HL-60 (cell line): Measurements from ENCODE around the gene ATMIN.

Source experiments
- GABPA ChIP-seq: IDR thresholded peaks from 2 replicates; pipeline ENCODE4 v1.6.1; 2012; ENCODE audit warnings: low read depth
- TF ChIP-seq, protein P1 (sequence below): IDR thresholded peaks from one replicate; pipeline ENCODE4 v1.5.1; 2011; ENCODE audit warnings: low read length, control low read depth, inconsistent platforms; ENCODE audit not compliant: insufficient read depth
- TF ChIP-seq, protein P2 (sequence below): IDR thresholded peaks from 2 replicates; pipeline ENCODE4 v1.6.1; 2012; ENCODE audit warnings: low read depth; ENCODE audit not compliant: insufficient replicate concordance

DNA sequence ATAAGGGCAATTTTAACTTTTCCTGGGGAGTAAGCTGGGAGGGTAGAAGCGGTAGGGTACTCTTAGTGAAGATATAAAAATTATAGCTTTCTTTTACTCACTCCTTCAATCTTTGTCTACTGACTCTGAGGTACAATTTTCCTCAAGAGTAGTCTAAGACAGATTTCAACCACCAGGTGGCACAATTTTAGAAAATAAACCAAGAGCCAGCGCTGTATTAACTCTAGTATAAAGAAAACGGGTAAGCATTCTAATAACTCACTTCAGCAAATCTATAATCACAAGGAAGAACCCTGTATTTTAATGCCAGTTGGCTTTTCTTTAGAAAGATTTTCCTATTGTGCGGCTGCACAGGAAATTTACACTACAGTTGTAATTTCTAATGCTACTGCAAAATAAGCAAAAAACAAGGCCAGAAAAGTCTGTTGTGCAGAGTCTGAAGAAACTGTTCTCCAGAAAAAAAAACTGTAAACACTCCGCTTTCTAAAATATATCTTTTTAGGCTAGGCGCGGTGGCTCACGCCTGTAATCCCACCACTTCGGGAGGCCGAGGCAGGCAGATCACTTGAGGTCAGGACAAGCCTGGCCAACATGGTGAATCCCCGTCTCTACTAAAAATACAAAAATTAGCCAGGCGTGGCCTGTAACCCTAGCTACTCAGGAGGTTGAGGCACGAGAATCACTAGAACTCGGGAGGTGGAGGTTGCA lies 30.8 kb upstream of the ATMIN start:
- TF ChIP-seq, protein P1, sequence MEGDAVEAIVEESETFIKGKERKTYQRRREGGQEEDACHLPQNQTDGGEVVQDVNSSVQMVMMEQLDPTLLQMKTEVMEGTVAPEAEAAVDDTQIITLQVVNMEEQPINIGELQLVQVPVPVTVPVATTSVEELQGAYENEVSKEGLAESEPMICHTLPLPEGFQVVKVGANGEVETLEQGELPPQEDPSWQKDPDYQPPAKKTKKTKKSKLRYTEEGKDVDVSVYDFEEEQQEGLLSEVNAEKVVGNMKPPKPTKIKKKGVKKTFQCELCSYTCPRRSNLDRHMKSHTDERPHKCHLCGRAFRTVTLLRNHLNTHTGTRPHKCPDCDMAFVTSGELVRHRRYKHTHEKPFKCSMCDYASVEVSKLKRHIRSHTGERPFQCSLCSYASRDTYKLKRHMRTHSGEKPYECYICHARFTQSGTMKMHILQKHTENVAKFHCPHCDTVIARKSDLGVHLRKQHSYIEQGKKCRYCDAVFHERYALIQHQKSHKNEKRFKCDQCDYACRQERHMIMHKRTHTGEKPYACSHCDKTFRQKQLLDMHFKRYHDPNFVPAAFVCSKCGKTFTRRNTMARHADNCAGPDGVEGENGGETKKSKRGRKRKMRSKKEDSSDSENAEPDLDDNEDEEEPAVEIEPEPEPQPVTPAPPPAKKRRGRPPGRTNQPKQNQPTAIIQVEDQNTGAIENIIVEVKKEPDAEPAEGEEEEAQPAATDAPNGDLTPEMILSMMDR = no peak
- no peak for TF ChIP-seq GABPA
- TF ChIP-seq, protein P2, sequence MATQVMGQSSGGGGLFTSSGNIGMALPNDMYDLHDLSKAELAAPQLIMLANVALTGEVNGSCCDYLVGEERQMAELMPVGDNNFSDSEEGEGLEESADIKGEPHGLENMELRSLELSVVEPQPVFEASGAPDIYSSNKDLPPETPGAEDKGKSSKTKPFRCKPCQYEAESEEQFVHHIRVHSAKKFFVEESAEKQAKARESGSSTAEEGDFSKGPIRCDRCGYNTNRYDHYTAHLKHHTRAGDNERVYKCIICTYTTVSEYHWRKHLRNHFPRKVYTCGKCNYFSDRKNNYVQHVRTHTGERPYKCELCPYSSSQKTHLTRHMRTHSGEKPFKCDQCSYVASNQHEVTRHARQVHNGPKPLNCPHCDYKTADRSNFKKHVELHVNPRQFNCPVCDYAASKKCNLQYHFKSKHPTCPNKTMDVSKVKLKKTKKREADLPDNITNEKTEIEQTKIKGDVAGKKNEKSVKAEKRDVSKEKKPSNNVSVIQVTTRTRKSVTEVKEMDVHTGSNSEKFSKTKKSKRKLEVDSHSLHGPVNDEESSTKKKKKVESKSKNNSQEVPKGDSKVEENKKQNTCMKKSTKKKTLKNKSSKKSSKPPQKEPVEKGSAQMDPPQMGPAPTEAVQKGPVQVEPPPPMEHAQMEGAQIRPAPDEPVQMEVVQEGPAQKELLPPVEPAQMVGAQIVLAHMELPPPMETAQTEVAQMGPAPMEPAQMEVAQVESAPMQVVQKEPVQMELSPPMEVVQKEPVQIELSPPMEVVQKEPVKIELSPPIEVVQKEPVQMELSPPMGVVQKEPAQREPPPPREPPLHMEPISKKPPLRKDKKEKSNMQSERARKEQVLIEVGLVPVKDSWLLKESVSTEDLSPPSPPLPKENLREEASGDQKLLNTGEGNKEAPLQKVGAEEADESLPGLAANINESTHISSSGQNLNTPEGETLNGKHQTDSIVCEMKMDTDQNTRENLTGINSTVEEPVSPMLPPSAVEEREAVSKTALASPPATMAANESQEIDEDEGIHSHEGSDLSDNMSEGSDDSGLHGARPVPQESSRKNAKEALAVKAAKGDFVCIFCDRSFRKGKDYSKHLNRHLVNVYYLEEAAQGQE = no peak
